ENCODE data around the gene CORO1C. TPM values are rescaled to one million over a fixed set of nuclear protein-coding genes. Genes with fewer than 3 reads are reported as not detected.

CORO1C gene
- total RNA-seq, 1 donor from 2014 or later: 68.3 TPM

GRCh38 chr12:108608616-108609015 lies 122.7 kb downstream of the CORO1C start:
- ATAC-seq (ENCODE audit: low read depth) (no peak), DNase-seq (no peak)
- Mint-ChIP-seq H3K9me3 (no peaks in the 10 kb centered on the region), H3K27ac (no peak overlapping the region), H3K4me1 (peaks cover 22% of the 10 kb centered on the region), H3K4me3 (no peak overlapping the region), H3K27me3 (peaks cover 8% of the 10 kb centered on the region), H3K36me3 (ENCODE audit: low read depth) (no peaks in the 10 kb centered on the region)
- intact Hi-C loops (cut with micrococcal nuclease): no loop called here
- TF ChIP-seq, protein P1, sequence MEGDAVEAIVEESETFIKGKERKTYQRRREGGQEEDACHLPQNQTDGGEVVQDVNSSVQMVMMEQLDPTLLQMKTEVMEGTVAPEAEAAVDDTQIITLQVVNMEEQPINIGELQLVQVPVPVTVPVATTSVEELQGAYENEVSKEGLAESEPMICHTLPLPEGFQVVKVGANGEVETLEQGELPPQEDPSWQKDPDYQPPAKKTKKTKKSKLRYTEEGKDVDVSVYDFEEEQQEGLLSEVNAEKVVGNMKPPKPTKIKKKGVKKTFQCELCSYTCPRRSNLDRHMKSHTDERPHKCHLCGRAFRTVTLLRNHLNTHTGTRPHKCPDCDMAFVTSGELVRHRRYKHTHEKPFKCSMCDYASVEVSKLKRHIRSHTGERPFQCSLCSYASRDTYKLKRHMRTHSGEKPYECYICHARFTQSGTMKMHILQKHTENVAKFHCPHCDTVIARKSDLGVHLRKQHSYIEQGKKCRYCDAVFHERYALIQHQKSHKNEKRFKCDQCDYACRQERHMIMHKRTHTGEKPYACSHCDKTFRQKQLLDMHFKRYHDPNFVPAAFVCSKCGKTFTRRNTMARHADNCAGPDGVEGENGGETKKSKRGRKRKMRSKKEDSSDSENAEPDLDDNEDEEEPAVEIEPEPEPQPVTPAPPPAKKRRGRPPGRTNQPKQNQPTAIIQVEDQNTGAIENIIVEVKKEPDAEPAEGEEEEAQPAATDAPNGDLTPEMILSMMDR (IDR thresholded peaks at IDR 0.05): no peak
- CTCF ChIA-PET: interaction anchor here (2.7 kb wide), 1 partner anchor 10 kb away, joined by 11 read pairs; no protein-coding TSS in a partner anchor
- POLR2A ChIA-PET: no interaction called here

DNA sequence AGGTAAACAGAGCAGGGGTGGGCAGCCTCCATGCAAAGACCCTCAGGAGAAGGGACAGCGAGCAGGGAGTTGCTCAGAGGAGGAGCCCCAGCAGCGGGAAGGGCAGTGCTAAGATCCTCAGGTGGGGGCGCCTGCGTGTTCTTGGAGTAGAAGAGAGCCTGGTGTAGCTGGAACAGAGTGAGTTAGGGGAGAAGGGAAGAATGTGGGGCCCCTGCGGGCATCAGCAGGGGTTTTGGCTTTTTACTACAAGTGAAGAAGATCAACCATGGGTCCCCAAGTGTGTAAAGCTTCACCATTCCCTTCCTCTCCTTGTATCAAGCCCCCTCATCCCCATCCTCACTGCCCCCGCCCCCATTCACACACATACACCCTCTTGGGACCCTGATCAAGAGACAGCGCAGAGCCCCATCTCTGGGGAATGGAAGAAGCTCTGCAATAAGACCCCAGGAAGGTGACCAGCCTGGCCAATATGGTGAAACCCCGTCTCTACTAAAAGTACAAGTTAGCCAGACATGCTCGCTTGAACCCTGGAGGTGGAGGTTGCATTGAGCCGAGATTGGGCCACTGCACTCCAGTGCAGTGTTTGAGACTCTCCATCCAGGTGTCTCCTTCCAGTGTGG lies 123.2 kb downstream of the CORO1C start:
- POLR2A ChIA-PET: interaction anchor here (0.7 kb wide), 2 partner anchors 47 to 73 kb away, joined by 5 to 6 read pairs; partner anchors contain the start of gene SART3

GRCh38 chr12:108606492-108606891 lies 124.8 kb downstream of the CORO1C start:
- POLR2A ChIA-PET: no interaction called here
- TF ChIP-seq, protein P1 (IDR thresholded peaks at IDR 0.05): no peak
- no peak for DNase-seq
- Mint-ChIP-seq H3K9me3 (no peaks in the 10 kb centered on the region), H3K4me3 (no peak overlapping the region), H3K27ac (no peak overlapping the region), H3K36me3 (ENCODE audit: low read depth) (no peaks in the 10 kb centered on the region), H3K27me3 (peaks cover 8% of the 10 kb centered on the region), H3K4me1 (peaks cover under 1% of the 10 kb centered on the region)
- no peak for ATAC-seq (ENCODE audit: low read depth)
- CTCF ChIA-PET: no interaction called here
- intact Hi-C loops (cut with micrococcal nuclease): no loop called here

More for the DNA sequence above, 123.2 kb downstream of the CORO1C start:
- DNase-seq (no peak), ATAC-seq (ENCODE audit: low read depth) (no peak)
- Mint-ChIP-seq H3K36me3 (ENCODE audit: low read depth) (no peaks in the 10 kb centered on the region), H3K27me3 (peaks cover 8% of the 10 kb centered on the region), H3K4me1 (peaks cover 16% of the 10 kb centered on the region), H3K4me3 (no peak overlapping the region), H3K9me3 (no peaks in the 10 kb centered on the region), H3K27ac (no peak overlapping the region)
- intact Hi-C loops (cut with micrococcal nuclease): no loop called here
- TF ChIP-seq, protein P1 (IDR thresholded peaks at IDR 0.05): no peak
- CTCF ChIA-PET: interaction anchor here (2.7 kb wide), 1 partner anchor 10 kb away, joined by 11 read pairs; no protein-coding TSS in a partner anchor

DNA sequence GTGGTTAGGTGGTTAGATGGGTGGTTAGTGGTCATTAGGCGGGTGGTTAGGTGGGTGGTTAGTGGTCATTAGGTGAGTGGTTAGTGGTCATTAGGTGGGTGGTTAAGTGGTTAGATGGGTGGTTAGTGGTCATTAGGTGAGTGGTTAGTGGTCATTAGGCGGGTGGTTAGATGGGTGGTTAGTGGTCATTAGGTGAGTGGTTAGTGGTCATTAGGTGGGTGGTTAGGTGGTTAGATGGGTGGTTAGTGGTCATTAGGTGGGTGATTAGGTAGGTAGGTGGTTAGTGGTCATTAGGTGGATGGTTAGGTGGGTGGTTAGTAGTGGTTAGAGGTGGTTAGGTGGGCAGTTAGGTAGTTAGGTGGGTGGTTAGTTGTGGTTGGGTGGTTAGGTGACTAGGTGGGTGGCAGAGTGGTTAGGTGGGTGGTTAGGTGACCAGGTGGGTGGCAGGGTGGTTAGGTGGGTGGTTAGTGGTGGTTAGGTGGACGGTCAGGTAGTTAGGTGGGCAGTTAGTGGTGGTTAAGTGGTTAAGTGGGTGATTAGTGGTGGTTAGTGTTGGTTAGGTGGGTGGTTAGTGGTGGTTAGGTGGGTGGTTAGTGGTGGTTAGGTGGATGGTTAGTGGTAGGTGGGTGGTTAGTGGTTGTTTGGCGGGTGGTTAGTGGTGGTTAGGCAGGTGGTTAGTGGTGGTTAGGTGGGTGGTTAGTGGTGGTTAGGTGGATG lies 125.5 kb downstream of the CORO1C start:
- DNase-seq (no peak), ATAC-seq (ENCODE audit: low read depth) (peak; percentile 10)
- H3K27me3 Mint-ChIP-seq: peaks cover 8% of the 10 kb centered on the region
- no peaks in the 10 kb centered on the region for H3K9me3 Mint-ChIP-seq
- intact Hi-C loops (cut with micrococcal nuclease): no loop called here
- H3K4me1 Mint-ChIP-seq: no peaks in the 10 kb centered on the region
- ChIA-PET POLR2A (interaction anchor here (0.6 kb wide), 1 partner anchor 32 kb away, joined by 7 read pairs; no protein-coding TSS in a partner anchor), CTCF (interaction anchor here (0.5 kb wide), 1 partner anchor 933 kb away, joined by 3 read pairs; no protein-coding TSS in a partner anchor)
- H3K36me3 Mint-ChIP-seq (ENCODE audit: low read depth): no peaks in the 10 kb centered on the region
- TF ChIP-seq, protein P1 (IDR thresholded peaks at IDR 0.05): no peak
- no peak overlapping the region for H3K4me3 Mint-ChIP-seq
- no peak overlapping the region for H3K27ac Mint-ChIP-seq
